Activated CD4-positive, alpha-beta T cell treated with anti-CD3 and anti-CD28 coated beads, Interleukin-2, amount 10 ng/mL, durations not matched to agents 24 days and 14 days (primary cell): ENCODE measurements around the gene ADPRS. TPM values are rescaled to one million over a fixed set of nuclear protein-coding genes. Genes with fewer than 3 reads are reported as not detected.

ENCODE experiments used
- DNase-seq: peaks from one replicate; pipeline ENCODE4 v3.0.0; 2022
- H3K27ac Mint-ChIP-seq: one replicate; pipeline ENCODE4 v1.8.0; 2022; ENCODE audit warnings: mild to moderate bottlenecking, mixed read lengths
- H3K27me3 Mint-ChIP-seq: one replicate; pipeline ENCODE4 v1.8.0; 2022; ENCODE audit warnings: mixed read lengths
- H3K36me3 Mint-ChIP-seq: one replicate; pipeline ENCODE4 v1.8.0; 2022; ENCODE audit warnings: low read depth, mild to moderate bottlenecking, mixed read lengths
- H3K4me1 Mint-ChIP-seq: one replicate; pipeline ENCODE4 v1.8.0; 2021; ENCODE audit warnings: mixed read lengths
- H3K4me3 Mint-ChIP-seq: one replicate; pipeline ENCODE4 v1.8.0; 2022; ENCODE audit warnings: mild to moderate bottlenecking, moderate library complexity, mixed read lengths
- H3K9me3 Mint-ChIP-seq: one replicate; pipeline ENCODE4 v1.8.0; 2021; ENCODE audit warnings: mixed read lengths
- intact Hi-C: fragments of 100-400 bp; cut with micrococcal nuclease; formaldehyde crosslinking; loops from one replicate; pipeline ENCODE4 v1.15.1; 2023
- total RNA-seq: library from RNA; stranded (reverse); gene quantifications from 2 replicates; pipeline ENCODE4 v1.2.3, GENCODE V29; 2022

Gene ADPRS
- total RNA-seq, 1 donor from 2014 or later = 35.3 TPM

GRCh38 chr1:36083635-36084496 lies 4.8 kb upstream of the ADPRS start, which contains the start of gene TEKT2:
TSS of gene TEKT2 (plus strand) at chr1:36084094. CDS start at chr1:36084922, 828 bp downstream.
- intact Hi-C loops = no loop called here
- peak; percentile 67 for DNase-seq
- peak within 1 kb of the TSS; percentile 59 for H3K4me3 Mint-ChIP-seq
- no peak within 1 kb of the TSS for H3K27ac Mint-ChIP-seq
- H3K9me3 Mint-ChIP-seq = no peaks in the 10 kb centered on the region
- peaks cover 3% of the 10 kb centered on the region for H3K4me1 Mint-ChIP-seq
- no peaks in the 10 kb centered on the region for H3K36me3 Mint-ChIP-seq
- H3K27me3 Mint-ChIP-seq = peaks cover 29% of the 10 kb centered on the region

DNA sequence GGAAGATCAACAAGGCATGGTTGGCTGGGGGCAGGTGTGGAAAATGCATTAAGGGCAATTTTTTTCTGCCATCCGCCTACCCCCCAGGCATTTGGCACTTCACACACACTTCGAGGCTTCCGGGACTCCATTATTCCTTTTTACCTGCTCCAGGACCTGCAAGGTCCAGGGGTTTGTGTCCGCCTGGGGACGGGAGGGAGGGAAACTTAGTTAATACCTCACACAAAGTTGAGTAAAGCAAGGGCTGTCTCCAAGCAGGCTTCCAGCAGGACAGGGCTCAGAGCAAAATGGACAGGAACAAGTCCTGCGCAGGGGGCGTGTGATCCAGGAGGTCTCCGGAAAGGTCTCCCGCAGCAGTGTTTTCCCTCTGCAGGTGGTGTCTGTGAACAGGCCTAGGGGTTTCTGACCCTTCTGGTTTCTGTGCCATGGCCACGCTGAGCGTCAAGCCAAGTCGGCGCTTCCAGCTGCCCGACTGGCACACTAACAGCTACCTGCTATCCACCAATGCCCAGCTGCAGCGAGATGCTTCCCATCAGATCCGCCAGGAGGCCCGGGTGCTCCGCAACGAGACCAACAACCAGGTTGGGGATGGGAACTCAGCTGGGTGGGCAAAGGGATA lies 4.1 kb upstream of the ADPRS start:
- intact Hi-C loops = loop anchor here (5.0 kb wide), 2 partner anchors 202 to 303 kb away; partner anchors contain the start of genes AGO1 and STK40
- peaks cover 2% of the 10 kb centered on the region for H3K36me3 Mint-ChIP-seq
- H3K27me3 Mint-ChIP-seq = peaks cover 29% of the 10 kb centered on the region
- H3K4me3 Mint-ChIP-seq = no peak overlapping the region
- DNase-seq = no peak
- H3K4me1 Mint-ChIP-seq = peaks cover 6% of the 10 kb centered on the region
- no peak overlapping the region for H3K27ac Mint-ChIP-seq
- H3K9me3 Mint-ChIP-seq = no peaks in the 10 kb centered on the region

- H3K36me3 Mint-ChIP-seq = peaks cover 8% of the 10 kb centered on the region
- H3K4me1 Mint-ChIP-seq = peaks cover 11% of the 10 kb centered on the region
- no peak overlapping the region for H3K27ac Mint-ChIP-seq
- peaks cover 29% of the 10 kb centered on the region for H3K27me3 Mint-ChIP-seq
- intact Hi-C loops = loop anchor here (5.0 kb wide), 2 partner anchors 203 to 302 kb away; partner anchors contain the start of genes AGO1 and STK40
- H3K9me3 Mint-ChIP-seq = no peaks in the 10 kb centered on the region
- DNase-seq = no peak
- H3K4me3 Mint-ChIP-seq = no peak overlapping the region
These were observed 3.6 kb upstream of the ADPRS start for GRCh38 chr1:36085126-36085525.

GRCh38 chr1:36085686-36086526 lies 2.8 kb upstream of the ADPRS start:
- H3K4me1 Mint-ChIP-seq = peaks cover 13% of the 10 kb centered on the region
- H3K27ac Mint-ChIP-seq = no peak overlapping the region
- DNase-seq = no peak
- no peaks in the 10 kb centered on the region for H3K9me3 Mint-ChIP-seq
- H3K36me3 Mint-ChIP-seq = peaks cover 8% of the 10 kb centered on the region
- H3K27me3 Mint-ChIP-seq = peaks cover 23% of the 10 kb centered on the region
- intact Hi-C loops = loop anchor here (5.0 kb wide), 2 partner anchors 204 to 301 kb away; partner anchors contain the start of genes AGO1 and STK40
- H3K4me3 Mint-ChIP-seq = no peak overlapping the region

GRCh38 chr1:36086529-36087232 lies 2.0 kb upstream of the ADPRS start:
- DNase-seq = peak; percentile 61
- H3K36me3 Mint-ChIP-seq = peaks cover 12% of the 10 kb centered on the region
- H3K4me3 Mint-ChIP-seq = peak overlapping the region; percentile 56
- H3K27ac Mint-ChIP-seq = peak overlapping the region; percentile 85
- no peaks in the 10 kb centered on the region for H3K9me3 Mint-ChIP-seq
- intact Hi-C loops = loop anchor here (5.0 kb wide), 2 partner anchors 204 to 301 kb away; partner anchors contain the start of genes AGO1 and STK40
- peaks cover 14% of the 10 kb centered on the region for H3K4me1 Mint-ChIP-seq
- peaks cover 20% of the 10 kb centered on the region for H3K27me3 Mint-ChIP-seq

GRCh38 chr1:36087233-36088123 lies 1.2 kb upstream of the ADPRS start:
- peak overlapping the region; percentile 85 for H3K27ac Mint-ChIP-seq
- H3K27me3 Mint-ChIP-seq = peaks cover 12% of the 10 kb centered on the region
- peaks cover 15% of the 10 kb centered on the region for H3K36me3 Mint-ChIP-seq
- no peaks in the 10 kb centered on the region for H3K9me3 Mint-ChIP-seq
- H3K4me3 Mint-ChIP-seq = peak overlapping the region; percentile 95
- DNase-seq = no peak
- peaks cover 18% of the 10 kb centered on the region for H3K4me1 Mint-ChIP-seq
- intact Hi-C loops = loop anchor here (1.0 to 5.0 kb wide), 4 partner anchors 137 to 300 kb away; partner anchors contain the start of genes AGO1, AGO3, STK40 and THRAP3

DNA sequence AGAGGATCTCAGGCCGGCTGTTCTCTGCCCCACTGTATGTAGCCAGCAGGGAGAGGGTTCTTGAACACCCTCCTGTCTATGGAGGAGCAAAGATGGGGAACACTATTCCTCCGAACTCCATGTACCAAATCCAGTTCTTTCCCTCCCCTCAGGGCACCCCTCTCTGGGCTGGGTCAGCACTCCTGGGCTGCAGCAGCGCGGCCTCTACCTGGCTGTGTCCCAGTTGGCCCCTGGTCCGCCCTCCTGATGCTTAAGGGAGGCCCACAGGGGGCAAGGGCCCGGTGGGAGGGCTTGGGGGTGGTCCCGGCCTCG lies 471 bp upstream of the ADPRS start:
- no peaks in the 10 kb centered on the region for H3K9me3 Mint-ChIP-seq
- intact Hi-C loops = loop anchor here (1.0 to 5.0 kb wide), 4 partner anchors 137 to 299 kb away; partner anchors contain the start of genes AGO1, AGO3, STK40 and THRAP3
- H3K36me3 Mint-ChIP-seq = peaks cover 22% of the 10 kb centered on the region
- H3K27me3 Mint-ChIP-seq = peaks cover 9% of the 10 kb centered on the region
- H3K4me3 Mint-ChIP-seq = peak overlapping the region; percentile 95
- DNase-seq = no peak
- peak overlapping the region; percentile 51 for H3K27ac Mint-ChIP-seq
- peaks cover 18% of the 10 kb centered on the region for H3K4me1 Mint-ChIP-seq

GRCh38 chr1:36089393-36090121 lies 865 bp downstream of the ADPRS start:
- peaks cover 2% of the 10 kb centered on the region for H3K27me3 Mint-ChIP-seq
- H3K9me3 Mint-ChIP-seq = no peaks in the 10 kb centered on the region
- DNase-seq = peak; percentile 76
- H3K4me1 Mint-ChIP-seq = peaks cover 21% of the 10 kb centered on the region
- peaks cover 27% of the 10 kb centered on the region for H3K36me3 Mint-ChIP-seq
- intact Hi-C loops = loop anchor here (2.0 to 5.0 kb wide), 3 partner anchors 135 to 298 kb away; partner anchors contain the start of genes AGO1, STK40 and THRAP3
- H3K4me3 Mint-ChIP-seq = peak overlapping the region; percentile 95
- H3K27ac Mint-ChIP-seq = peak overlapping the region; percentile 89

DNA sequence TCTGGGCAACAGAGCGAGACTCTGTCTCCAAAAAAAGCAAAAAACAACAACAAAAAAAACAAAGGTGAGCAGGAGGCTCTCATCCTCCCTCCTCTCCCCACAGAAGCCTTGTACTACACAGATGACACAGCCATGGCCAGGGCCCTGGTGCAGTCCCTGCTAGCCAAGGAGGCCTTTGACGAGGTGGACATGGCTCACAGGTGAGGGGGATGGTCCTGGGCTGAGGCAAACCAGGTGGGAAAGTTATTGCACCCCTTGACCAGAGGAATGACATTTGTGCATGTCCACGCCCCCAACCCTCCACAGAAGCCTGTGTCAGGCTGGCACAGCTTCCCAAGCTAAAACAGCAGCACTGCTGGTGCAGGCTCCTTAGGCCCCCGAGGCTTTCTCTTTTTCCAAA lies 2.4 kb downstream of the ADPRS start:
- Mint-ChIP-seq H3K36me3 (peaks cover 29% of the 10 kb centered on the region), H3K27ac (no peak overlapping the region), H3K27me3 (no peaks in the 10 kb centered on the region), H3K4me3 (no peak overlapping the region), H3K9me3 (no peaks in the 10 kb centered on the region), H3K4me1 (peaks cover 21% of the 10 kb centered on the region)
- no peak for DNase-seq
- intact Hi-C loops = no loop called here

DNA sequence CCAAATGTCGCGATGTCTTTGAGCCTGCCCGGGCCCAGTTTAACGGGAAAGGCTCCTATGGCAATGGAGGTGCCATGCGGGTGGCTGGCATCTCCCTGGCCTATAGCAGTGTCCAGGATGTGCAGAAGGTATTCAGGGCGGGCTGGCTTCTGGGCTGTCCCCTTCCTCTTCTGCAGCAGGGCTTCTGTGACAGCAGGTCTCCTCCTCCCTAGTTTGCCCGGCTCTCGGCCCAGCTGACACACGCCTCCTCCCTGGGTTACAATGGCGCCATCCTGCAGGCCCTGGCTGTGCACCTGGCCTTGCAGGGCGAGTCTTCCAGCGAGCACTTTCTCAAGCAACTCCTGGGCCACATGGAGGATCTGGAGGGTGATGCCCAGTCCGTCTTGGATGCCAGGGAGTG lies 3.0 kb downstream of the ADPRS start:
- H3K4me1 Mint-ChIP-seq = peaks cover 21% of the 10 kb centered on the region
- H3K4me3 Mint-ChIP-seq = peak overlapping the region; percentile 41
- H3K27me3 Mint-ChIP-seq = no peaks in the 10 kb centered on the region
- H3K27ac Mint-ChIP-seq = no peak overlapping the region
- H3K9me3 Mint-ChIP-seq = no peaks in the 10 kb centered on the region
- no peak for DNase-seq
- peaks cover 29% of the 10 kb centered on the region for H3K36me3 Mint-ChIP-seq
- intact Hi-C loops = no loop called here

DNA sequence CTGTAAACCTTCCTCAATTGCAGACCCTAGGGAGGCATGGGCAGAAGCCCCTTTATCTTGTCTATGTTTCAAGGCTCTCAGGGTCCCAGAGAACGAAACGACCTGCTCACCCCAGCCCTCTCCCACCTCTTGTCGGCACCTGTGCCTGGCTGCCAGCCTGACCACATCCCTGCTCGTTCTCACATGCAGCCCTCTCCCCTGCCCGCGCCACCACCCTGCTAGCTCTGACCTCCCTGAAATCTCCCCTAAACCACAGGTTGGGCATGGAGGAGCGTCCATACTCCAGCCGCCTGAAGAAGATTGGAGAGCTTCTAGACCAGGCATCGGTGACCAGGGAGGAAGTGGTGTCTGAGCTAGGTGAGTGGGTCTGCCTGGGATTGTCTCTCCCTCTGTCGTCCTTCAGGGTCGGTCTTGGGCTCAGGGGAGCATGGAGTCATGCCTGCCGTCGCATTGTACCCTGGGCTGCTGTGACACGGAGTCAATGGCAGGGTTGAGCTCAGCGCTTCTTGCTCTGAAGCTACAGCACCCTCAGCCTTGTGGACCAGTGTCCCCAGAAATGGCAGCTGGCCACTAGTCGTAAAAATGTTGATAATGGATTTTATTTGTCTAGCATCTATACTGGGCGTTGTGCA lies 3.6 kb downstream of the ADPRS start:
- Mint-ChIP-seq H3K36me3 (peaks cover 29% of the 10 kb centered on the region), H3K9me3 (no peaks in the 10 kb centered on the region), H3K4me1 (peaks cover 19% of the 10 kb centered on the region), H3K4me3 (no peak overlapping the region), H3K27me3 (no peaks in the 10 kb centered on the region), H3K27ac (no peak overlapping the region)
- intact Hi-C loops = no loop called here
- DNase-seq = no peak
